Progenitor cell of endocrine pancreas (in vitro differentiated cells): Measurements from ENCODE around the gene TTC34. TPM values are rescaled to one million over a fixed set of nuclear protein-coding genes. Genes with fewer than 3 reads are reported as not detected.
"Not testable (repeated sequence)": the region's sequence is repeated elsewhere in the genome, so short reads cannot be mapped to it uniquely, and the experiment has no call there.

Experiments used
- DNase-seq: peaks from one replicate; pipeline ENCODE4 v3.0.0; 2021; ENCODE audit warnings: low spot score; ENCODE audit not compliant: unreplicated experiment
- H3K27ac Mint-ChIP-seq: 2 replicates; pipeline ENCODE4 v1.8.0; 2021; ENCODE audit warnings: mild to moderate bottlenecking, moderate library complexity, mixed read lengths
- H3K27me3 Mint-ChIP-seq: 2 replicates; pipeline ENCODE4 v1.8.0; 2021; ENCODE audit warnings: mixed read lengths
- H3K36me3 Mint-ChIP-seq: 2 replicates; pipeline ENCODE4 v1.8.0; 2022; ENCODE audit warnings: mixed read lengths; ENCODE audit not compliant: insufficient read depth
- H3K4me1 Mint-ChIP-seq: 2 replicates; pipeline ENCODE4 v1.8.0; 2021; ENCODE audit warnings: low read depth, mixed read lengths
- H3K4me3 Mint-ChIP-seq: 2 replicates; pipeline ENCODE4 v1.8.0; 2021; ENCODE audit warnings: low read depth, mild to moderate bottlenecking, moderate library complexity, mixed read lengths
- H3K9me3 Mint-ChIP-seq: 2 replicates; pipeline ENCODE4 v1.8.0; 2021; ENCODE audit warnings: low read depth, mixed read lengths
- total RNA-seq: library from RNA; stranded (reverse); gene quantifications from 2 replicates; pipeline ENCODE4 v1.2.1, GENCODE V29; 2021

Gene TTC34
- total RNA-seq, 1 donor from 2014 or later = 3.1 TPM

- not testable (repeated sequence) for H3K36me3 Mint-ChIP-seq, H3K4me1 Mint-ChIP-seq
Measured at GRCh38 chr1:2751866-2752265, 49.6 kb downstream of the TTC34 start.

DNA sequence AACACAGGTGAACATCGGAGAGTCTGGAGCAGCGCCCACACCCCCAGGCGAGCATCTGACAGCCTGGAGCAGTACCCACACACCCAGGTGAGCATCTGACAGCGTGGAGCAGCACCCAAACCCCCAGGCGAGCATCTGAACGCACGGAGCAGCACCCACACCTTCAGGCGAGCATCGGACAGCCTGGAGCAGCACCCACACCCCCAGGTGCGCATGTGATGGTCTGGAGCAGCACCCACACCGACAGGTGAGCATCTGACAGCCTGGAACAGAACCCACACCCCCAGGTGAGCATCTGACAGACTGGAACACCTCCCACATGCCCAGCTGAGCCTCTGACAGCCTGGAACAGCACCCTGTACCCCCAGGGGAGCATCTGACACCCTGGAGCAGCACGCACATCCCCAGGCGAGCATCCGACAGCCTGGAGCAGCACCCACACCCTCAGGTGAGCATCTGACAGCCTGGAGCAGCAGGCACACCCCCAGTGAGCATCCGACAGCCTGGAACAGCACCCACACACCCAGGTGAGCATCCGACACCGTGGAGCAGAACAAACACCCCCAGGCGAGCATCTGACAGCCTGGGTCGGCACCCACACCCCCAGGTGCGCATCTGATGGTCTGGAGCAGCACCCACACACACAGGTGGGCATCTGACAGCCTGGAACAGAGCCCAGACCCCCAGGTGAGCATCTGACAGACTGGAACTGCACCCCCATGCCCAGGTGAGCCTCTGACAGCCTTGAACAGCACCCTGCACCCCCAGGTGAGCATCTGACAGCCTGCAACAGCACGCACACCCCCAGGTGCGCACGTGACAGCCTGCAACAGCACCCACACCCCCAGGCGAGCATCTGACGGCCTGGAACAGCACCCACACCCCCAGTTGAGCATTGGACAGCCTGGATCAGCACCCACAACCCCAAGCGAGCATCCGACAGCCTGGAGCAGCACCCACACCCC lies 50.4 kb downstream of the TTC34 start:
- H3K36me3 Mint-ChIP-seq, H3K27ac Mint-ChIP-seq, DNase-seq, H3K9me3 Mint-ChIP-seq, H3K27me3 Mint-ChIP-seq, H3K4me1 Mint-ChIP-seq, H3K4me3 Mint-ChIP-seq: not testable (repeated sequence)

More at GRCh38 chr1:2751866-2752265, 49.6 kb downstream of the TTC34 start:
- DNase-seq, H3K4me3 Mint-ChIP-seq, H3K27ac Mint-ChIP-seq, H3K9me3 Mint-ChIP-seq, H3K27me3 Mint-ChIP-seq: not testable (repeated sequence)

DNA sequence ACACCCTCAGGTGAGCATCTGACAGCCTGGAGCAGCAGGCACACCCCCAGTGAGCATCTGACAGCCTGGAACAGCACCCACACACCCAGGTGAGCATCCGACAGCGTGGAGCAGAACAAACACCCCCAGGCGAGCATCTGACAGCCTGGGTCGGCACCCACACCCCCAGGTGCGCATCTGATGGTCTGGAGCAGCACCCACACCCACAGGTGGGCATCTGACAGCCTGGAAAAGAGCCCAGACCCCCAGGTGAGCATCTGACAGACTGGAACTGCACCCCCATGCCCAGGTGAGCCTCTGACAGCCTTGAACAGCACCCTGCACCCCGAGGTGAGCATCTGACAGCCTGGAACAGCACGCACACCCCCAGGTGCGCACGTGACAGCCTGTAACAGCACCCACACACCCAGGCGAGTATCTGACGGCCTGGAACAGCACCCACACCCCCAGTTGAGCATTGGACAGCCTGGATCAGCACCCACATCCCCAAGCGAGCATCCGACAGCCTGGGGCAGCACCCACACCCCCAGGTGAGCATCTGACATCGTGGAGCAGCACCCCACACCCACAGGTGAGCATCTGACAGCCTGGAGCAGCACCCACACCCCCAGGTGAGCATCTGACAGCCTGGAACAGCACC lies 51.3 kb downstream of the TTC34 start:
- H3K4me3 Mint-ChIP-seq, H3K36me3 Mint-ChIP-seq, H3K9me3 Mint-ChIP-seq, DNase-seq, H3K4me1 Mint-ChIP-seq, H3K27ac Mint-ChIP-seq, H3K27me3 Mint-ChIP-seq: not testable (repeated sequence)

DNA sequence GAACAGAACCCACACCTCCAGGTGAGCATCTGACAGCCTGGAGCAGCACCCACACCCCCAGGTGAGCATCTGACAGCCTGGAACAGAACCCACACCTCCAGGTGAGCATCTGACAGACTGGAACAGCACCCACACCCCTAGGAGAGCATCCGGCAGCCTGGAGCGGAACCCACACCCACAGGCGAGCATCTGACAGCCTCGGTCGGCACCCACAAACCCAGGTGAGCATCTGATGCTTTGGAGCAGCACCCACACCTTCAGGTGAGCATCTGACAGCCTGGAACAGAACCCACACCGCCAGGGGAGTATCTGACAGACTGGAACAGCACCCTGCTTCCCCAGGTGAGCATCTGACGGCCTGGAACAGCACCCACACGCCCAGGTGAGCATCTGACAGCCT lies 52.9 kb downstream of the TTC34 start:
- H3K4me1 Mint-ChIP-seq, H3K9me3 Mint-ChIP-seq, H3K36me3 Mint-ChIP-seq, H3K27ac Mint-ChIP-seq, H3K4me3 Mint-ChIP-seq, H3K27me3 Mint-ChIP-seq, DNase-seq: not testable (repeated sequence)

DNA sequence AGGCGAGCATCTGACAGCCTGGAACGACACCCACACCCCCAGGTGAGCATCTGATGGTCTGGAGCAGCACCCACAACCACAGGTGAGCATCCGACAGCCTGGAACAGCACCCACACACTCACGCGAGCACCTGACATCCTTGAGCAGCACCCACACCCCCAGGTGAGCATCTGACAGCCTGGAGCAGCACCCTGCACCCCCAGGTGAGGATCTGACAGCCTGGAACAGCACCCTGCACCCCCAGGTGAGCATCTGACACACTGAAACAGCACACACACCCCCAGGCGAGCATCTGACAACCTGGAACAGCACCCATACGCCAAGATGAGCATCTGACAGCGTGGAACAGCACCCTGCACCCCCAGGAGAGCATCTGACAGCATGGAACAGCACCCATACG lies 106.7 kb downstream of the TTC34 start:
- H3K27ac Mint-ChIP-seq, H3K4me3 Mint-ChIP-seq, DNase-seq, H3K4me1 Mint-ChIP-seq, H3K36me3 Mint-ChIP-seq, H3K27me3 Mint-ChIP-seq, H3K9me3 Mint-ChIP-seq: not testable (repeated sequence)

DNA sequence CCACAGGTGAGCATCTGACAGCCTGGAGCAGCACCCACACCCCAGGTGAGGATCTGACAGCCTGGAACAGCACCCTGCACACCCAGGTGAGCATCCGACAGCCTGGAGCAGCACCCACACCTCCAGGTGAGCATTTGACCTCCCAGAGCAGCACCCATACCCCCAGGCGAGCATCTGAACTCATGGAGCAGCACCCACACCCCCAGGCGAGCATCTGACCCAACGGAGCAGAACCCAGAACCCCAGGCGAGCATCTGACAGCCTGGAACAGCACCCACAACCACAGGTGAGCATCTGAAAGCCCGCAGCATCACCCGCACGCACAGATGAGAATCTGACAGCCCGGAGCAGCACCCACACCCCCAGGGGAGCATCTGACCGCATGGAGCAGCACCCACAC lies 111.3 kb downstream of the TTC34 start:
- H3K9me3 Mint-ChIP-seq, H3K27ac Mint-ChIP-seq, H3K36me3 Mint-ChIP-seq, H3K4me1 Mint-ChIP-seq, DNase-seq, H3K27me3 Mint-ChIP-seq, H3K4me3 Mint-ChIP-seq: not testable (repeated sequence)

GRCh38 chr1:2688336-2688665 lies 113.2 kb downstream of the TTC34 start:
- not testable (repeated sequence) for H3K36me3 Mint-ChIP-seq, H3K4me1 Mint-ChIP-seq, H3K27ac Mint-ChIP-seq, DNase-seq, H3K4me3 Mint-ChIP-seq, H3K27me3 Mint-ChIP-seq, H3K9me3 Mint-ChIP-seq

DNA sequence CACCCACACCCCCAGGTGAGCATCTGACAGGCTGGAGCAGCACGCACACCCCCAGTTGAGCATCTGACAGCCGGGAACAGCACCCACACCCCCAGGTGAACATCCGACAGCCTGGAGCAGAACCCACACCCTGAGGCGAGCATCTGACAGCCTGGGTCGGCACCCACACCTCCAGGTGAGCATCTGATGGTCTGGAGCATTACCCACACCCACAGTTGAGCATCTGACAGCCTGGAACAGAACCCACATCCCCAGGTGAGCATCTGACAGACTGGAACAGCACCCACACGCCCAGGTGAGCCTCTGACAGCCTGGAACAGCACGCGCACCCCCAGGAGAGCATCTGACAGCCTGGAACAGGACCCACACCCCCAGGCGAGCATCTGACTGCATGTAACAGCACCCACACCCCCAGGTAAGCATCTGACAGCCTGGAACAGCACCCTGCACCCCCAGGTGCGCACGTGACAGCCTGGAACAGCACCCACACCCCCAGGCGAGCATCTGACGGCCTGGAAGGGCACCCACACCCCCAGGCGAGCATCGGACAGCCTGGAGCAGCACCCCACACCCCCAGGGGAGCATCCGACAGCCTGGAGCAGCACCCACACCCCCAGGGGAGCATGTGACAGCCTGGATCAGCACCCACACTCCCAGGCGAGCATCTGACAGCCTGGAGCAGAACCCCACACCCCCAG lies 113.7 kb downstream of the TTC34 start:
- not testable (repeated sequence) for H3K4me3 Mint-ChIP-seq, DNase-seq

DNA sequence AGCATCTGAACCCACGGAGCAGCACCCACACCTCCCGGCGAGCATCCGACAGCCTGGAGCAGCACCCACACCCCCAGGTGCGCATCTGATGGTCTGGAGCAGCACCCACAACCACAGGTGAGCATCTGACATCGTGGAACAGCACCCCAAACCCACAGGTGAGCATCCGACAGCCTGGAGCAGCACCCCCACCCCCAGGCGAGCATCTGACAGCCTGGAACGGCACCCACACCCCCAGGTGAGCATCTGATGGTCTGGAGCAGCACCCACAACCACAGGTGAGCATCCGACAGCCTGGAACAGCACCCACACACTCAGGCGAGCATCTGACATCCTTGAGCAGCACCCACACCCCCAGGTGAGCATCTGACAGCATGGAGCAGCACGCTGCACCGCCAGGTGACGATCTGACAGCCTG lies 114.3 kb downstream of the TTC34 start:
- H3K4me3 Mint-ChIP-seq, H3K27me3 Mint-ChIP-seq, DNase-seq, H3K4me1 Mint-ChIP-seq, H3K9me3 Mint-ChIP-seq, H3K36me3 Mint-ChIP-seq, H3K27ac Mint-ChIP-seq: not testable (repeated sequence)

More for the DNA sequence above, 113.7 kb downstream of the TTC34 start:
- not testable (repeated sequence) for H3K36me3 Mint-ChIP-seq, H3K27me3 Mint-ChIP-seq, H3K4me1 Mint-ChIP-seq, H3K9me3 Mint-ChIP-seq, H3K27ac Mint-ChIP-seq

DNA sequence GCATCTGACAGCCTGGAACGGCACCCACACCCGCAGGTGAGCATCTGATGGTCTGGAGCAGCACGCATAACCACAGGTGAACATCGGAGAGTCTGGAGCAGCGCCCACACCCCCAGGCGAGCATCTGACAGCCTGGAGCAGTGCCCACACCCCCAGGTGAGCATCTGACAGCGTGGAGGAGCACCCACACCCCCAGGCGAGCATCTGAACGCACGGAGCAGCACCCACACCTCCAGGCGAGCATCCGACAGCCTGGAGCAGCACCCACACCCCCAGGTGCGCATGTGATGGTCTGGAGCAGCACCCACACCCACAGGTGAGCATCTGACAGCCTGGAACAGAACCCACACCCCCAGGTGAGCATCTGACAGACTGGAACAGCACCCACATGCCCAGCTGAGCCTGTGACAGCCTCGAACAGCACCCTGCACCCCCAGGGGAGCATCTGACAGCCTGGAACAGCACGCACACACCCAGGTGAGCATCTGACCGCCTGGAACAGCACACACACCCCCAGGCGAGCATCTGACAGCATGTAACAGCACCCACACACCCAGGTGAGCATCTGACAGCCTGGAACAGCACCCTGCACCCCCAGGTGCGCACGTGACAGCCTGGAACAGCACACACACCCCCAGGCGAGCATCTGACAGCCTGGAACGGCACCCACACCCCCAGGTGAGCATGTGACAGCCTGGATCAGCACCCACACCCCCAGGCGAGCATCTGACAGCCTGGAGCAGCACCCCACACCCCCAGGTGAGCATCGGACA lies 115.2 kb downstream of the TTC34 start:
- H3K4me3 Mint-ChIP-seq, DNase-seq, H3K27me3 Mint-ChIP-seq, H3K36me3 Mint-ChIP-seq, H3K9me3 Mint-ChIP-seq, H3K27ac Mint-ChIP-seq, H3K4me1 Mint-ChIP-seq: not testable (repeated sequence)

DNA sequence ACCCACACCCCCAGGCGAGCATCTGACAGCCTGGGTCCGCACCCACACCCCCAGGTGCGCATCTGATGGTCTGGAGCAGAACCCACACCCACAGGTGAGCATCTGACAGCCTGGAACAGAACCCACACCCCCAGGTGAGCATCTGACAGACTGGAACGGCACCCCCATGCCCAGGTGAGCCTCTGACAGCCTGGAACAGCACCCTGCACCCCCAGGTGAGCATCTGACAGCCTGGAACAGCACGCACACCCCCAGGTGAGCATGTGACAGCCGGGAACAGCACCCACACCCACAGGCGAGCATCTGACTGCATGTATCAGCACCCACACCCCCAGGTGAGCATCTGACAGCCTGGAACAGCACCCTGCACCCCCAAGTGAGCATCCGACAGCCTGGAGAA lies 115.8 kb downstream of the TTC34 start:
- H3K4me3 Mint-ChIP-seq, H3K27me3 Mint-ChIP-seq, H3K4me1 Mint-ChIP-seq, H3K36me3 Mint-ChIP-seq, H3K9me3 Mint-ChIP-seq, DNase-seq, H3K27ac Mint-ChIP-seq: not testable (repeated sequence)

- H3K4me3 Mint-ChIP-seq, H3K9me3 Mint-ChIP-seq, H3K36me3 Mint-ChIP-seq, DNase-seq, H3K27me3 Mint-ChIP-seq, H3K4me1 Mint-ChIP-seq, H3K27ac Mint-ChIP-seq: not testable (repeated sequence)
Measured at GRCh38 chr1:2684878-2685277, 116.6 kb downstream of the TTC34 start.
